ENCODE measurements around the gene EMC1.

GRCh38 chr1:19234224-19234623, 17.1 kb downstream of the EMC1 start:
- TF ChIP-seq EP300 (IDR thresholded peaks at IDR 0.05) = no peak
- no peak for TF ChIP-seq CTCF (IDR thresholded peaks at IDR 0.05)
